IMR-90 (cell line): Measurements from ENCODE around the gene RPL10. TPM values are rescaled to one million over a fixed set of nuclear protein-coding genes. Genes with fewer than 3 reads are reported as not detected.

Source experiments
- ATAC-seq: fragments of 200-7000 bp; cut with Tn5 transposase; 2 replicates; pipeline ENCODE4 v1.9.1; 2020; ENCODE audit warnings: low read depth, mild to moderate bottlenecking, moderate library complexity
- BruUV-seq: library from RNA; stranded (reverse); fragments of 400-500 nt; replicated peaks from 2 replicates; lab custom pipeline; 2021; lab: Mats Ljungman, UMichigan
- CTCF ChIA-PET: fragments of 300-600 bp; formaldehyde crosslinking; extraction: SDS; loops from one replicate; lab custom pipeline; 2021; ENCODE audit warnings: antibody characterized with exemption; lab: Yijun Ruan, JAX
- POLR2A ChIA-PET: fragments of 300-600 bp; sonication (Branson Sonifier 250); formaldehyde crosslinking; loops from one replicate; lab custom pipeline; 2022; ENCODE audit warnings: antibody characterized with exemption; ENCODE audit not compliant: unreplicated experiment; lab: Charles Lee
- DNase-seq: peaks from one replicate; pipeline ENCODE4 v3.0.0; 2013
- H2AFZ ChIP-seq: replicated peaks from 2 replicates; pipeline ENCODE3; 2013; ENCODE audit warnings: low read length, mild to moderate bottlenecking; ENCODE audit not compliant: poor library complexity
- H2AK5ac ChIP-seq: 2 replicates; pipeline ENCODE4 v1.6.1; 2013; ENCODE audit warnings: low read depth, low read length, inconsistent platforms
- H2AK9ac ChIP-seq: replicated peaks from 2 replicates; pipeline ENCODE3; 2013; ENCODE audit warnings: mild to moderate bottlenecking, low read depth, low read length, moderate library complexity; ENCODE audit not compliant: poor library complexity
- H2BK120ac ChIP-seq: 2 replicates; pipeline ENCODE4 v1.6.1; 2013; ENCODE audit warnings: low read depth, low read length, inconsistent platforms
- H2BK15ac ChIP-seq: 3 replicates; pipeline ENCODE4 v1.6.1; 2013; ENCODE audit warnings: low read depth, low read length, inconsistent platforms
- H2BK20ac ChIP-seq: 2 replicates; pipeline ENCODE4 v1.6.1; 2013; ENCODE audit warnings: low read depth, mild to moderate bottlenecking, inconsistent platforms, low read length, moderate library complexity
- H2BK5ac ChIP-seq: 2 replicates; pipeline ENCODE4 v1.6.1; 2013; ENCODE audit warnings: mild to moderate bottlenecking, low read depth, low read length, inconsistent platforms; ENCODE audit not compliant: poor library complexity, severe bottlenecking
- H3K14ac ChIP-seq: replicated peaks from 2 replicates; pipeline ENCODE4 v1.6.1; 2013; ENCODE audit warnings: low read depth, low read length, inconsistent platforms
- H3K18ac ChIP-seq: 2 replicates; pipeline ENCODE4 v1.6.1; 2013; ENCODE audit warnings: low read depth, low read length, control low read depth
- H3K23ac ChIP-seq: 2 replicates; pipeline ENCODE4 v1.6.1; 2013; ENCODE audit warnings: low read depth, low read length, inconsistent platforms
- H3K27ac ChIP-seq: 2 replicates; pipeline ENCODE4 v1.5.1; 2013; ENCODE audit warnings: mild to moderate bottlenecking, control low read depth, low read length; ENCODE audit not compliant: insufficient read depth
- H3K27me3 ChIP-seq: 2 replicates; pipeline ENCODE4 v1.6.1; 2013; ENCODE audit warnings: low read length; ENCODE audit not compliant: control insufficient read depth, insufficient read depth
- H3K36me3 ChIP-seq: 2 replicates; pipeline ENCODE4 v1.6.1; 2013; ENCODE audit warnings: low read length, mixed read lengths; ENCODE audit not compliant: control insufficient read depth, insufficient read depth
- H3K4ac ChIP-seq: 2 replicates; pipeline ENCODE4 v1.6.1; 2013; ENCODE audit warnings: low read depth, low read length, inconsistent platforms
- H3K4me1 ChIP-seq: 2 replicates; pipeline ENCODE4 v1.6.1; 2013; ENCODE audit warnings: low read length, mixed read lengths; ENCODE audit not compliant: control insufficient read depth, insufficient read depth
- H3K4me2 ChIP-seq: 2 replicates; pipeline ENCODE4 v1.6.1; 2013; ENCODE audit warnings: low read depth, mild to moderate bottlenecking, control low read depth, low read length, moderate library complexity
- H3K4me3 ChIP-seq: 2 replicates; pipeline ENCODE4 v1.5.1; 2013; ENCODE audit warnings: low read depth, mild to moderate bottlenecking, control low read depth, low read length, moderate library complexity; ENCODE audit not compliant: insufficient read depth
- H3K56ac ChIP-seq: 2 replicates; pipeline ENCODE4 v1.6.1; 2013; ENCODE audit warnings: low read length, inconsistent platforms; ENCODE audit not compliant: insufficient read depth; ENCODE audit errors: extremely low read depth
- H3K79me1 ChIP-seq, 2 experiments: 2 replicates each; pipeline ENCODE4 v1.6.1; 2013; ENCODE audit warnings: low read length in 2 of 2, inconsistent platforms in 1 of 2, low read depth in 1 of 2
- H3K9ac ChIP-seq: 2 replicates; pipeline ENCODE4 v1.6.1; 2013; ENCODE audit warnings: low read depth, low read length, control low read depth
- H3K9me1 ChIP-seq: 2 replicates; pipeline ENCODE4 v1.6.1; 2013; ENCODE audit warnings: low read length, inconsistent platforms; ENCODE audit not compliant: insufficient read depth
- H3K9me3 ChIP-seq: 2 replicates; pipeline ENCODE4 v1.6.1; 2013; ENCODE audit warnings: low read length; ENCODE audit not compliant: control insufficient read depth, insufficient read depth
- H4K20me1 ChIP-seq: 2 replicates; pipeline ENCODE4 v1.6.1; 2013; ENCODE audit warnings: low read length, inconsistent platforms; ENCODE audit not compliant: insufficient read depth
- H4K5ac ChIP-seq: 2 replicates; pipeline ENCODE4 v1.6.1; 2013; ENCODE audit warnings: mild to moderate bottlenecking, low read depth, low read length, control low read depth
- H4K8ac ChIP-seq, 2 experiments: 2 replicates each; pipeline ENCODE4 v1.6.1; 2013; ENCODE audit warnings: low read depth in 2 of 2, low read length in 2 of 2, control low read depth in 1 of 2, inconsistent platforms in 1 of 2
- H4K91ac ChIP-seq: 2 replicates; pipeline ENCODE4 v1.6.1; 2013; ENCODE audit warnings: low read depth, low read length, inconsistent platforms; ENCODE audit not compliant: insufficient read depth
- CHD1 ChIP-seq: IDR thresholded peaks from 2 replicates; pipeline ENCODE4 v1.6.1; 2012; ENCODE audit warnings: low read depth, low read length, improper control_type of control experiment
- POLR2A ChIP-seq: IDR thresholded peaks from 2 replicates; pipeline ENCODE4 v1.6.1; 2012; ENCODE audit warnings: mild to moderate bottlenecking, low read depth, low read length
- WGBS, 2 experiments: methylation state at CpG; one replicate each; pipeline versions ENCODE4 v1.1.5 to v1.1.7; 2013; ENCODE audit warnings: missing lambda C conversion rate in 2 of 2; ENCODE audit not compliant: insufficient read length in 1 of 2; ENCODE audit errors: extremely low coverage in 2 of 2; 5-methylcytosine and 5-hydroxymethylcytosine counted together
- dilution Hi-C: fragments of 300-500 bp; cut with HindIII; formaldehyde crosslinking; loops from one replicate; pipeline ENCODE4 v1.14.3; 2018; ENCODE audit warnings: low sequenced_read_pairs; ENCODE audit not compliant: unreplicated experiment
- in situ Hi-C: fragments of 300-500 bp; cut with MboI; formaldehyde crosslinking; loops from 3 replicates; pipeline ENCODE4 v1.14.3; 2019; ENCODE audit warnings: low sequenced_read_pairs, inconsistent platforms, mixed read lengths
- intact Hi-C: fragments of 100-400 bp; cut with micrococcal nuclease; formaldehyde crosslinking; loops from 2 replicates; pipeline ENCODE4 v1.10.0; 2022
- polyA plus RNA-seq, 3 experiments: library from polyadenylated mRNA; depleted of rRNA; stranded (reverse); fragments of >200 nt; gene quantifications; 2 replicates each; pipeline ENCODE4 v1.2.3, GENCODE V29; 2012; ENCODE audit warnings: low replicate concordance in 1 of 3
- total RNA-seq: library from RNA; depleted of rRNA; stranded (reverse); fragments of >200 nt; gene quantifications from 2 replicates; pipeline ENCODE4 v1.2.3, GENCODE V29; 2012

The RPL10 gene
- total and polyA plus RNA-seq, 2 of the 4 experiments (the other 2 are of a cell fraction): 1,582 to 7,467 TPM

DNA sequence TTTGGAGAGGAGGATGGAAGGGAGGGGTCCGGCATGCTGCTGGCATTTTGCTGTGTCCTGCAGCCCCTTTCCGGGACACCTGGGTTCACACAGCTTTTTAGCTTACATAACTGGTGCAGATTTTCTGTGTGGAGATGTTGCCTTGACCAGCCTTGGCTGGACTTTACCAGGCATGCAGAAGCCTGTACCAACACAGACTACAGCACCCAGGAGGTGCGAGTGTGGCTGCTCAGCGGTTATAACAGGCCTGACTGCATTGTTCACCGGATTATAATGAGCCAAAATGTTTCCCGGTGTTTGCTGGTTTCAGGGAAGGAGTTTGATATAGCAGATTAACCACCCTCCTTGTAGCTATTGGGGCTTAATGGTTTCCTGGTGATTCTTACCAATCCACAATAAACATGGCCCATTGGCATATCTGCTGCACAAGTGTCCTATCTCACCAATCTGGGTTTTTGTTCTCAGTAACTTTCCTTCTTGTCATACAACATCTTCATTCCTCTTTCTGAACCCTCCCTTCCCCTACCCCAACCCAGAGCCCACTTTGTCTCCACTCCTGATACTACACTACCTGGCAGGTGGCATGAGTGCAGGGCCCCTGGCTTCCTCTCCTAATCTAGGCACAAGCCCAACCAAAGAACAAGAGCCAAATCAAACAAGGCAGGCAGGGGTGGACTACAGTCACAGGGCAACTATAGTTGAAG, 3.9 kb downstream of the RPL10 start:
- Histone ChIP-seq H3K23ac (no peak overlapping the region), H2AFZ (no peak overlapping the region), H2AK9ac (no peak overlapping the region), H2BK20ac (no peak overlapping the region), H4K5ac (no peak overlapping the region), H2BK15ac (no peak overlapping the region), H3K36me3 (peaks cover 21% of the 10 kb centered on the region), H3K4me3 (no peak overlapping the region), H2AK5ac (no peak overlapping the region), H3K4me2 (no peak overlapping the region), H3K9me1 (no peaks in the 10 kb centered on the region), H3K4ac (no peak overlapping the region), H3K9ac (no peak overlapping the region), H3K9me3 (no peaks in the 10 kb centered on the region), H4K20me1 (peaks cover 44% of the 10 kb centered on the region), H4K8ac (no peak overlapping the region), H3K4me1 (0 out of 2 replicates have a peak, but pooled peaks cover 2% of the 10 kb centered on the region), H3K79me1 (peaks cover 4 to 22% of the 10 kb centered on the region in 2 experiments; a peak in 3 of 4 replicates), H3K18ac (no peak overlapping the region), H2BK120ac (no peak overlapping the region), H2BK5ac (no peak overlapping the region), H3K27me3 (no peaks in the 10 kb centered on the region), H3K14ac (no peak overlapping the region), H4K91ac (no peak overlapping the region), H3K27ac (no peak overlapping the region), H3K56ac (no peak overlapping the region)
- intact Hi-C loops (no loop called here), dilution Hi-C loops (no loop called here), in situ Hi-C loops (no loop called here)
- DNase-seq (peak; percentile 33), ATAC-seq (no peak)
- no CpG with 5 or more reads among the region's 6 CpGs for WGBS, 2 experiments
- CTCF ChIA-PET: no interaction called here
- TSS peak; percentile 95 for BruUV-seq
- POLR2A ChIA-PET: interaction anchor here (0.6 kb wide), 1 partner anchor 144 kb away, joined by 7 read pairs; no protein-coding TSS in a partner anchor
- peak; percentile 24; the same call in 1 of the 2 replicates for TF ChIP-seq POLR2A
- TF ChIP-seq CHD1: no peak
